Stimulated activated CD8-positive, alpha-beta memory T cell treated with anti-CD3 and anti-CD28 coated beads, Interleukin-2, amount 100 ng/mL, for 48 hours (primary cell): Measurements from ENCODE around the gene UQCRC1.

Experiments
- DNase-seq, 2 donors: peaks; one replicate each; pipeline ENCODE4 v3.0.0-alpha.2; 2020; ENCODE audit warnings: low read depth in 2 of 2

The UQCRC1 gene

GRCh38 chr3:48572517-48572916 is 36.9 kb downstream of the UQCRC1 start:
- DNase-seq = no peak

DNA sequence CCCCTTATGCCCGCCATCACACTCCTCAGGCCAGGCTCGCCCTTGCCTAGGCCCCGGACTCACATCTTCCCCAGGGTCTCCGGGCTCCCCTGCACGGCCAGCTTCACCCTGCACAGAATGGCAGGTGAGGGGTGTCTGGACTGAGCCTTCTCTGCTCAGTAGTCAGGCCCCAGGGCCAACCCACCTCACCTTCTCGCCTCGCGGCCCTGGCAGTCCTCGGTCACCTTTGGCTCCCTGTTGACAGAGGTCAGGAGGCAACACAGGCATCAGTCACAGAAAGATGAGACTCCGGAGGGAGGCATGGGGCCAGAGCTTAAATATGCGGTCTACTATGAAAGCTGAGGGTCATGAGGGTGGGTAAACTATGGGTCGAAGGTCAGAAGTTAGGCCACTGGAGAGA is 37.5 kb downstream of the UQCRC1 start:
- DNase-seq = no peak

- DNase-seq = no peak
Measured at GRCh38 chr3:48569808-48570450, 39.5 kb downstream of the UQCRC1 start.

- DNase-seq = no peak
Measured at GRCh38 chr3:48569400-48569799, 40.0 kb downstream of the UQCRC1 start.

DNA sequence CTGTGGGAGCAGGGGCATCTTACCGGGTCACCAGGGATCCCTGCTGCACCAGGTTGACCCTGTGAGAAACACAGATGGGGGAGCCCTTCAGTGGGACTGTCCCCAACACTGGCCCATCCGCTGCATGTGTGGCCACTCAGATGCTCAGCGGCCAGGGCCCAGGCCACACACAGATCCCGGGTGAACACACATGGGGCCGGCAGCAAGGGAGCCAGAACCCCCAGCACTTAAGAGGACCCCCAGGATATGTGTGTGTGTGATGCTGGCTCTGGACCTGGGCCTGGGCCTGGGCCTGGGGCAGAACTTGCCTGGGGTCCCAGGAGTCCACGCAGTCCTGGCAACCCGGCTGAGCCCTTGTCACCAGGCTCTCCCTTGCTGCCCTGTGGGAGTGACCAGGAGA is 41.0 kb downstream of the UQCRC1 start:
- DNase-seq = no peak

- no peak for DNase-seq
Measured at GRCh38 chr3:48567500-48567899, 41.9 kb downstream of the UQCRC1 start.

DNA sequence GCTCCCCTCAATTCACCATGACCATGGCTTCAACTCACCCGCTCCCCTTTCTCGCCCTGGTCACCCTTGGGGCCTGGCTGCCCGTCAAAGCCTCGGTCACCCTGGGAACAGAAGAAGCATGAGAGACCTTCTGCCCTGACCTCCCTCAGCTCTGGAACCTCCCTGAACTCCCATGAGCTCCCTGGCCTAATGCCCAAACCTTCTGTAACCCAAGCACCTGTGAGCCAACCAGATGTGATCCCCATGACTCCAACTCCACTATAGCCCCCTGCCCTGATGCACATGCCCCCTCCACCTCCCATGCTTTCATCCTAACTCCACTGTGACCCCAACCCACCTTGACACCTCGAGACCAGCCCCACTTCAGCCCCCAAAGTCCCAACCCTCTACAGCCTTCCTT is 42.4 kb downstream of the UQCRC1 start:
- no peak for DNase-seq

DNA sequence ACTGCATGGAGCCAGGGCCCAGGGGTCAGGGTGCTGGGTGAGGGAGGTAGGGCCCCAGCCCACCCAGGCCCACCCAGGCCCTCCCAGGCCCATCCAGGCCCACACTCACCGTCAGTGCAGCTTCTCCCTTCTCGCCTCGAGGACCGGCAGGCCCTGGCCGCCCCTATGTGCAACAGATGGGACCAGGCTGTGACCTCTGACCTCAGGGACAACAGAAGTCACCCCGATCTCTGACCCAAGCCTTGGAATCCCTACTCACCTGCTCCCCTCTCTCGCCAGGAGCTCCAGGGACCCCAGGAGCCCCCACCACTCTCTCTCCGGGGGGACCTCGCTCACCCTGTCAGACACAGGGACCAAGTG is 43.1 kb downstream of the UQCRC1 start:
- DNase-seq = no peak

- DNase-seq = no peak
Measured at GRCh38 chr3:48565591-48566400, 43.6 kb downstream of the UQCRC1 start.

DNA sequence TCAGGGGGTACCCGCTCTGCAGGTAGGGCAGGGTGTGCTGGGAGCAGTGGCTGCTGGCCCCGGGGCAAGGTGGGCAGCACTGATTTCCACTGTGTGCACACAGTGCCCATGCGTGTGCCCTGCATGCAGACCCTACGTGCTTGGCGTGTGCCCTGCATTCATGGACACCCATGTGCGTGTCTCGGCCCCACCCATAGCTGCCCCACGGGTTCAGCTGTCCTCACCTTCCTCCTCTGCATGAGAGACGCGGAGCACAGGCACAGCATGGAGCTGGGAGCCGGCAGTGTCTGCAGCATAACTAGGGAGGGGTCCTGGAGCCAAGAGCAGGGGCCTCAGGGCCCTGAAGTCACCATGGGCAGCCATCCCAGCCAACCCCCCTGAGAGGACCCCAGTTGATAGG is 44.3 kb downstream of the UQCRC1 start:
- no peak for DNase-seq

GRCh38 chr3:48564667-48565066 is 44.8 kb downstream of the UQCRC1 start:
- no peak for DNase-seq

GRCh38 chr3:48564022-48564421 is 45.4 kb downstream of the UQCRC1 start:
- peak; percentile 39 to 40 for DNase-seq

DNA sequence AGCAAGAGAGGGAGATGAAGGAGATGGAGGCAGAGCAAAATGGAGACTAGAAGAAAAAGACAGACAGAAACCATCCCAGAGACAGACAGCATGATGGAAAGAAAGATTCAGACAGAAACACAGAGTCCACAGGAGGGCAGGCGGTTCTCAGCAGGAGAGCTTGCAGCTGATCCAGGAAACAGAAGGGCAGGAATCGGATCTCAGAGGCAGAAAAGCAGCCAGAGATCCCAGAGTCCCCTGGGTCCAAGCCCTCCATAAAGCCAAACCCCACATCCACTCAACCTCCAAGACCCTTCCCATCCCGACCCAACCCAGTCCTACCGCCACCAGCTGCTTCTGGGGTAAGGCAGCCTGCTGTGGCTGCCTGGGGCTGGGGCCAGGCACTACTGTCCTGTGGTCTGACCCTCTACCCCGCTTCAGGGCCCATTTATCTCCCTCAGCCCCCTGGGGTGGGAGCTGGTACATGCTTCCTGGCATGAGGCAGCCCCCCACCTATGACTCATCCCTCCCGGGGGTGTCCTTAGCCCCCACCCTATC is 46.0 kb downstream of the UQCRC1 start, which contains the start of gene UCN2:
Gene UCN2, minus strand, starts transcription at position 400 of the 537 bp plus-strand sequence. CDS start 657 bp downstream, outside the sequence.
- DNase-seq = no peak

- no peak for DNase-seq
Measured at GRCh38 chr3:48562367-48563095, 46.9 kb downstream of the UQCRC1 start.

- no peak for DNase-seq
Measured at GRCh38 chr3:48561045-48561736, 48.3 kb downstream of the UQCRC1 start.

DNA sequence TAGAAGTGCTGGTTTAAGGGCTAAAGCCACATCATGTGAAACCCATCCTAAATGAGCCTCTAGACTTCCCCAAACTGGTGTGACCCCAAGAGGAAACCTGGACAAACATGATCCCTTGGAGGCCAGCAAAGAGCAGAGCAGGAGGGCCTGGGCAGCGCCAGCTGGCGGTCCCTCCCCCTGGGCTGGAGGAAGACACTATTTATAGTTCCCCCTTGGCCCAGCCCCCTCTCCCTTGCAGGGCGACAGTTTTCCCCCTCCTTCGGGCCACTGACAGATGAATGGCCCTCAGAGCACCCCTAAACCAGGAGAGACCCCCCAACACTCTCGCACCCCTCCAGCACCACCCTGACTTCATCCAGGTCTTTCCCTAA is 48.8 kb downstream of the UQCRC1 start:
- DNase-seq = no peak

DNA sequence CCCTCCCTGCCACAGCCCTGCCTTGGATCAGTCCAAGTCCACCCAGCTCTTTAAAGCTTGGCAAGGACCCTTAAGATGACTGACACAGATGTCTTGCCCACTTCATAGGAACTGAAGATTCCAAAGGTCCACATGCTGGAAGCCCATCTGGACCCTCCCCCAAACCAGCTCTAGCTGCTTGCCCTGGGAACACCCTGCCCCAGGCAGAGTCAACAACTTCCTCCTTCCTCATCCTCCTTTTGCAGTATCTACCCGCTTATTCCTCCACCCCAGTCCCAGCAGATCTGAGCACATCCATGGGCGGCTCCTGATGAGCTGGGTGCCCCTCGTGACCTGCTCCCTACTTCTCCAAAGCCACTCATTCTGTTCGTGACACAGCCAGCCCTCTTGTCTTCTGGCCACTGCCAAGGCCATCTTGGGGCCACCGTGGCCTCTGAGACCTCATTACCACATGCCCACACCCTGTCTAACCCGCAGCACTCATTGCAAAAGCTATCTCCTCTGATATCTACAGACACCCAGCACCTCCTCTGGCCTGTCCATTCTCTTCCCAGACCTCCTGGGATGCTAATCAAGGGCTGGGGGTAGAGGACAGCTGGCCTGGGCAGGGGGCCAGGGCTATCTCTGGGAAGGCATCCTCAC is 50.8 kb downstream of the UQCRC1 start:
- DNase-seq = no peak

GRCh38 chr3:48556796-48557626 is 52.4 kb downstream of the UQCRC1 start, which contains the start of gene PFKFB4:
TSS of gene PFKFB4 (minus strand) at chr3:48556803. CDS start at chr3:48556777, 26 bp downstream.
- peak; percentile 99 for DNase-seq

DNA sequence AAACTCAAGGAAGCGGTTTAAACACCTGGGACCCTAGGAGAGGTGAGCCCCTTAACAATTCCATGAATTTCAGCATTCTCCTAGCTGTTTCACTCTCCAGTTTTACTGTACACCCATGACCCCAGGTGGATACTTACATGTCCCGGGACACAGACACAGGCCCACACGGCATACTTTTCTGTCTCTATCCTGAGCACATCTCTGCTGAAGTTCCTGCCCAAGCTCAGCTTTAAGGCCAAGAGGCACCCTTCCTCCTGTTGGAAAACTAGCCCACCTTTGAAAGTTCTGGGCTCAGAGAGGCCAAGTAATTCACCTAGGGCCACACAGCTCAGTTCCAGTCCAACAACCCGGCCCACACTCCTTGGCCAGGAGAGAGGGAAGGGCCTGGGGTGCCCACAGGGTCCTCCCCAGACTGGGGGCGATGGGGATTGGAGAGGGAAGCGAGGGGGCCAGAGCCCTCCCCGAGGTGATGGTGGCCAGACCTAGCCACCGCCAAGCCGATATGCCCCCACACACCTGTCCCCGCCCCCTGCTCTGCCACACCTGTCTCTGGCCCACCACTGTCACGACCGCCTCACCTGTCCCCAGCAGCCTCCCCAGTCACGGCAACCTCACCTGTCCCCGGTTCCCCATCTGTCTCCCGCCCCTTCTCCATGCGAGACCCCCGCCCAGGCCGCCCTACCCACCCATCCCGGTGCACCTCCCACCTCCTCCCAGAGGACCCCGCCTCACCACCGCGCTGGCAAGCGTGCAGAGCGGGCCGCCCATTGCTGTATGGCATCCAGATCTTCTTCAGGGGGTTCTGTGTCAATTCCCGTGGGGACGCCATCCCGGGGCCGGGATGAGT is 53.3 kb downstream of the UQCRC1 start:
- no peak for DNase-seq
